ENCODE data around the gene FBXW7.

FBXW7 gene

GRCh38 chr4:152460488-152460887 is 75.4 kb downstream of the FBXW7 start:
- TF ChIP-seq CTCF (IDR thresholded peaks at IDR 0.05; ENCODE audit: insufficient read depth, low read length, missing control alignments): no peak
- no peak overlapping the region for H3K4me3 ChIP-seq (ENCODE audit: low read depth, low read length)
- CTCF ChIA-PET: interaction anchor here (0.6 to 1.6 kb wide), 5 partner anchors 41 to 424 kb away, joined by 3 to 11 read pairs (median 4); no protein-coding TSS in a partner anchor
- POLR2A ChIA-PET: no interaction called here
- DNase-seq (ENCODE audit: low read depth, low spot score): peak; percentile 24

GRCh38 chr4:152459326-152459725 is 76.6 kb downstream of the FBXW7 start:
- ChIA-PET CTCF (interaction anchor here (0.8 to 2.6 kb wide), 6 partner anchors 9 to 309 kb away, joined by 3 to 23 read pairs (median 7); no protein-coding TSS in a partner anchor), POLR2A (no interaction called here)
- TF ChIP-seq CTCF (IDR thresholded peaks at IDR 0.05; ENCODE audit: insufficient read depth, low read length, missing control alignments): no peak
- no peak overlapping the region for H3K4me3 ChIP-seq (ENCODE audit: low read depth, low read length)
- no peak for DNase-seq (ENCODE audit: low read depth, low spot score)

GRCh38 chr4:152458801-152459302 is 77.0 kb downstream of the FBXW7 start:
- H3K4me3 ChIP-seq (ENCODE audit: low read depth, low read length): no peak overlapping the region
- POLR2A ChIA-PET: no interaction called here
- CTCF ChIA-PET: interaction anchor here (0.8 to 2.6 kb wide), 5 partner anchors 8 to 310 kb away, joined by 3 to 23 read pairs (median 6); no protein-coding TSS in a partner anchor
- no peak for TF ChIP-seq CTCF (IDR thresholded peaks at IDR 0.05; ENCODE audit: insufficient read depth, low read length, missing control alignments)
- DNase-seq (ENCODE audit: low read depth, low spot score): no peak

- ChIA-PET CTCF (interaction anchor here (1.7 to 3.0 kb wide), 6 partner anchors 11 to 184 kb away, joined by 5 to 41 read pairs (median 12); no protein-coding TSS in a partner anchor), POLR2A (no interaction called here)
- TF ChIP-seq CTCF (IDR thresholded peaks at IDR 0.05; ENCODE audit: insufficient read depth, low read length, missing control alignments): no peak
- DNase-seq (ENCODE audit: low read depth, low spot score): no peak
- no peak overlapping the region for H3K4me3 ChIP-seq (ENCODE audit: low read depth, low read length)
Measured at GRCh38 chr4:152456609-152457008, 79.3 kb downstream of the FBXW7 start.

GRCh38 chr4:152455311-152455710 is 80.6 kb downstream of the FBXW7 start:
- TF ChIP-seq CTCF (IDR thresholded peaks at IDR 0.05; ENCODE audit: insufficient read depth, low read length, missing control alignments): no peak
- ChIA-PET CTCF (interaction anchor here (0.8 to 3.0 kb wide), 20 partner anchors 9 to 671 kb away, joined by 3 to 41 read pairs (median 8); partner anchors contain the start of gene FBXW7), POLR2A (no interaction called here)
- H3K4me3 ChIP-seq (ENCODE audit: low read depth, low read length): no peak overlapping the region
- no peak for DNase-seq (ENCODE audit: low read depth, low spot score)

- POLR2A ChIA-PET: no interaction called here
- no peak for DNase-seq (ENCODE audit: low read depth, low spot score)
- CTCF ChIA-PET: interaction anchor here (0.7 to 3.0 kb wide), 27 partner anchors 10 to 672 kb away, joined by 3 to 41 read pairs (median 5); no protein-coding TSS in a partner anchor
- TF ChIP-seq CTCF (IDR thresholded peaks at IDR 0.05; ENCODE audit: insufficient read depth, low read length, missing control alignments): peak; percentile 29
- no peak overlapping the region for H3K4me3 ChIP-seq (ENCODE audit: low read depth, low read length)
Measured at GRCh38 chr4:152454398-152455011, 81.4 kb downstream of the FBXW7 start.

All from AG04449 (cell line).